ENCODE data around the gene ZCCHC2.

- TF ChIP-seq POLR2A (IDR thresholded peaks at IDR 0.05; ENCODE audit: low read depth, low read length) = no peak
- no peak for TF ChIP-seq RFX5 (IDR thresholded peaks at IDR 0.05; ENCODE audit: low read depth, low read length)
Observed at GRCh38 chr18:62521082-62521481, 1.7 kb upstream of the ZCCHC2 start.

All from IMR-90 (cell line).